Measurements from ENCODE around the gene SND1. TPM values are rescaled to one million over a fixed set of nuclear protein-coding genes. Genes with fewer than 3 reads are reported as not detected.

The SND1 gene
- total and polyA plus RNA-seq, 4 donors, result 50.3 to 150 (median 105) TPM

DNA sequence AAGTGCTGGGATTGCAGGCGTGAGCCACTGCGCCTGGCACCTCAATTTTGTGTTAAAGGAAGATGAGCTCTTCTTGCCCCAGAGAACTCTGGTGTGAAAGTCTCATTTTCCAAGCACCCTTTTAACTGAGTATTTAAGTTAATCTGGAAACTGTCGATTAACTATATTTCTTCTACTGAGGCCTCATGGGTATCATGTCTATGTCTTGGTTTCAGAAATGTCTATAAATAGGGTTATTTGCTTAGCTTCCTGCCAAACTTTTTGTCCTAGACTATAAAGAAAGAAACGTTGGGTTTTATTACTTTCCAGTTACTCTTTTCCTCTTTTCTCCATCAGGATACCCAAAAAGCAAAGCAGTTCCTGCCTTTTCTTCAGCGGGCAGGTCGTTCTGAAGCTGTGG lies 276.9 kb downstream of the SND1 start:
- DNase-seq (no peak), ATAC-seq (ENCODE audit: low FRiP score) (no peak)
- H3K9me3 ChIP-seq (ENCODE audit: control insufficient read depth, low read length), result no peaks in the 10 kb centered on the region
- intact Hi-C loops (cut with DNase I), result no loop called here
- 63 to 68% methylated on average over 6 of the region's 6 CpGs for WGBS, 2 donors
- H3K27ac ChIP-seq (ENCODE audit: low read depth in 1 of 2, low read length in 2 of 2), result no peak overlapping the region
- no peaks in the 10 kb centered on the region for H3K27me3 ChIP-seq (ENCODE audit: control insufficient read depth in 1 of 2, insufficient read depth in 2 of 2, low read length in 1 of 2)
- no peaks in the 10 kb centered on the region for H3K4me1 ChIP-seq (ENCODE audit: control insufficient read depth in 1 of 2, insufficient read depth in 2 of 2, low read length in 2 of 2)
- peaks cover 2 to 3% of the 10 kb centered on the region in 2 donors for H3K36me3 ChIP-seq (ENCODE audit: control insufficient read depth in 1 of 2, insufficient read depth in 2 of 2, low read length in 1 of 2)
- H3K4me3 ChIP-seq (ENCODE audit: low read length in 2 of 2), result no peak overlapping the region

GRCh38 chr7:127930341-127931328 lies 278.6 kb downstream of the SND1 start:
- intact Hi-C loops (cut with DNase I), result no loop called here
- Histone ChIP-seq H3K27ac (ENCODE audit: low read depth in 1 of 2, low read length in 2 of 2) (no peak overlapping the region), H3K36me3 (ENCODE audit: control insufficient read depth in 1 of 2, insufficient read depth in 2 of 2, low read length in 1 of 2) (peaks cover 2 to 3% of the 10 kb centered on the region in 2 donors), H3K27me3 (ENCODE audit: control insufficient read depth in 1 of 2, insufficient read depth in 2 of 2, low read length in 1 of 2) (no peaks in the 10 kb centered on the region), H3K4me1 (ENCODE audit: control insufficient read depth in 1 of 2, insufficient read depth in 2 of 2, low read length in 2 of 2) (no peaks in the 10 kb centered on the region), H3K9me3 (ENCODE audit: control insufficient read depth, low read length) (no peaks in the 10 kb centered on the region), H3K4me3 (ENCODE audit: low read length in 2 of 2) (no peak overlapping the region)
- 97% methylated on average over 3 of the region's 3 CpGs for WGBS, 2 donors
- no peak for ATAC-seq (ENCODE audit: low FRiP score)
- DNase-seq, result no peak

DNA sequence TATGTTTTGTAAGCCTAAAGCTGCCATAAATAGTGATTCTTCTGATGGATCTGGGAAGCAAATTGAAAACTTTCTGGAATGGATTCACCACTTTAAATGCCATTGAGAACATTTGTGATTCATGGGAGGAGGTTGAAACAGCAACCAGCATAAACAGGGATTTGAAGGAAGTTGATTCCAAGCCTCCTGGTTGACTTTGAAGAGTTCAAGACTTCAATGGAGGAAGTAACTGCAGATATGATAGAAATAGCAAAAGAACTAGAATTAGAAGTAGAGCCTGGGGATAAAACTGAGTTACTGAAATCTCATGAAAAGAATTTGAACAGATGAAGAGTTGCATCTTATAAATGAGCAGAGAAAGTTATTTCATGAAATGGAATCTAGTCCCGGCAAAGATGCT lies 280.1 kb downstream of the SND1 start:
- Histone ChIP-seq H3K36me3 (ENCODE audit: control insufficient read depth in 1 of 2, insufficient read depth in 2 of 2, low read length in 1 of 2) (peaks cover 2 to 3% of the 10 kb centered on the region in 2 donors), H3K4me3 (ENCODE audit: low read length in 2 of 2) (no peak overlapping the region), H3K4me1 (ENCODE audit: control insufficient read depth in 1 of 2, insufficient read depth in 2 of 2, low read length in 2 of 2) (no peaks in the 10 kb centered on the region), H3K9me3 (ENCODE audit: control insufficient read depth, low read length) (no peaks in the 10 kb centered on the region), H3K27me3 (ENCODE audit: control insufficient read depth in 1 of 2, insufficient read depth in 2 of 2, low read length in 1 of 2) (no peaks in the 10 kb centered on the region), H3K27ac (ENCODE audit: low read depth in 1 of 2, low read length in 2 of 2) (no peak overlapping the region)
- no peak for ATAC-seq (ENCODE audit: low FRiP score)
- intact Hi-C loops (cut with DNase I), result no loop called here
- WGBS, 2 donors, result 99 to 100% methylated on average over 1 of the region's 1 CpG
- no peak for DNase-seq

DNA sequence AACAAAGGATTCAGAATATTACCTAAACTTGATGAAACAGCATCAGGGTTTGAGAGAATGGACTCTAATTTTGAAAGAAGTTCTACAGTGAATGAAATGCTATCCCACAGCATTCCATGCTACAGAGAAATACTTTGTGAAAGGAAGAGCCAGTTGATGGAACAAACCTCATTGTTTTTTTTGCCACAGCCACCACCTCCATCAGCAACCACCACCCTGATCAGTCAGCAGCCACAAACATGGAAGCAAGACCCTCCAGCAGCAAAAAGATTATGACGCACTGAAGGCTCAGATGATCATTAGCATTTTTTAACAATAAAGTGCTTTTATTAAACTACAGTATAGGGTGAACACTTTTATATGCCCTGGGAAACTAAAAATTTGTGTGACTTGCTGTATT lies 280.5 kb downstream of the SND1 start:
- intact Hi-C loops (cut with DNase I), result no loop called here
- Histone ChIP-seq H3K36me3 (ENCODE audit: control insufficient read depth in 1 of 2, insufficient read depth in 2 of 2, low read length in 1 of 2) (peaks cover 2 to 3% of the 10 kb centered on the region in 2 donors), H3K4me3 (ENCODE audit: low read length in 2 of 2) (no peak overlapping the region), H3K27me3 (ENCODE audit: control insufficient read depth in 1 of 2, insufficient read depth in 2 of 2, low read length in 1 of 2) (no peaks in the 10 kb centered on the region), H3K9me3 (ENCODE audit: control insufficient read depth, low read length) (no peaks in the 10 kb centered on the region), H3K27ac (ENCODE audit: low read depth in 1 of 2, low read length in 2 of 2) (no peak overlapping the region), H3K4me1 (ENCODE audit: control insufficient read depth in 1 of 2, insufficient read depth in 2 of 2, low read length in 2 of 2) (no peaks in the 10 kb centered on the region)
- WGBS, 2 donors, result 50 to 96% methylated on average over 1 of the region's 1 CpG
- ATAC-seq (ENCODE audit: low FRiP score) (no peak), DNase-seq (no peak)

- H3K9me3 ChIP-seq (ENCODE audit: control insufficient read depth, low read length), result no peaks in the 10 kb centered on the region
- no peak overlapping the region for H3K27ac ChIP-seq (ENCODE audit: low read depth in 1 of 2, low read length in 2 of 2)
- DNase-seq, result no peak
- no peaks in the 10 kb centered on the region for H3K4me1 ChIP-seq (ENCODE audit: control insufficient read depth in 1 of 2, insufficient read depth in 2 of 2, low read length in 2 of 2)
- ATAC-seq (ENCODE audit: low FRiP score), result no peak
- no peak overlapping the region for H3K4me3 ChIP-seq (ENCODE audit: low read length in 2 of 2)
- 37% methylated on average over 4 of the region's 4 CpGs for WGBS, 2 donors
- no peaks in the 10 kb centered on the region for H3K27me3 ChIP-seq (ENCODE audit: control insufficient read depth in 1 of 2, insufficient read depth in 2 of 2, low read length in 1 of 2)
- intact Hi-C loops (cut with DNase I), result no loop called here
- H3K36me3 ChIP-seq (ENCODE audit: control insufficient read depth in 1 of 2, insufficient read depth in 2 of 2, low read length in 1 of 2), result peaks cover 2 to 3% of the 10 kb centered on the region in 2 donors
These were observed 281.2 kb downstream of the SND1 start for GRCh38 chr7:127933146-127933545.

GRCh38 chr7:127934711-127935110 lies 282.7 kb downstream of the SND1 start:
- no peak for DNase-seq
- Histone ChIP-seq H3K4me1 (ENCODE audit: control insufficient read depth in 1 of 2, insufficient read depth in 2 of 2, low read length in 2 of 2) (no peaks in the 10 kb centered on the region), H3K36me3 (ENCODE audit: control insufficient read depth in 1 of 2, insufficient read depth in 2 of 2, low read length in 1 of 2) (peaks cover 0 to 2% of the 10 kb centered on the region in 2 donors), H3K27me3 (ENCODE audit: control insufficient read depth in 1 of 2, insufficient read depth in 2 of 2, low read length in 1 of 2) (no peaks in the 10 kb centered on the region), H3K27ac (ENCODE audit: low read depth in 1 of 2, low read length in 2 of 2) (no peak overlapping the region), H3K4me3 (ENCODE audit: low read length in 2 of 2) (no peak overlapping the region), H3K9me3 (ENCODE audit: control insufficient read depth, low read length) (no peaks in the 10 kb centered on the region)
- no peak for ATAC-seq (ENCODE audit: low FRiP score)
- intact Hi-C loops (cut with DNase I), result no loop called here
- WGBS, 2 donors, result 98 to 99% methylated on average over 5 of the region's 5 CpGs

DNA sequence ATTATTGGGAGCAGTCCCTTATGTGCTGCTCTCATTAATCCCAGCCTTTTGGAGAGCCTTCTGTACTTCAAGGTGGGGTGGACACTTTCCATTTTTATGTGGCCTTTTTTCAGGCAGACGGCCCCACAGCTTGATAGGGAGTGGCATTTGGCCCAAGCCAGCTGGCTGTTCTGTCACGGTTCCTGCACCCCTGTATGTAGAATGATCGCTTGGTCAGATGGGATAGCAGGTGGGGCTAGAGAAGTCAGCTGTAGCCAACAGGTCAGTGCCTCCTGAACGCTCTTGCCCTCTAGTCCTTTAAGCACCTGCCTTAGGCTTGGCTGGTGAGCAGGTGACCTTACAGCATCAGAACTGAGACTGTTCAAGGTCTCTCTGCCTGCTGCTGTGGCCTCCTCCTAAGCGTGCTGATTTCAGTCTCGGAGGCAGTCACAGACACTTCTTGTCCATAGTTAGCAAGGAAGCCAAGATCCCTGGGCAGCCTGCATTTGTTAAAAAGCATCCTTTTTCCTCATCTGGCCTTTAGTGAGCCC lies 283.9 kb downstream of the SND1 start:
- Histone ChIP-seq H3K4me3 (ENCODE audit: low read length in 2 of 2) (no peak overlapping the region), H3K4me1 (ENCODE audit: control insufficient read depth in 1 of 2, insufficient read depth in 2 of 2, low read length in 2 of 2) (no peaks in the 10 kb centered on the region), H3K9me3 (ENCODE audit: control insufficient read depth, low read length) (no peaks in the 10 kb centered on the region), H3K27me3 (ENCODE audit: control insufficient read depth in 1 of 2, insufficient read depth in 2 of 2, low read length in 1 of 2) (no peaks in the 10 kb centered on the region), H3K27ac (ENCODE audit: low read depth in 1 of 2, low read length in 2 of 2) (no peak overlapping the region), H3K36me3 (ENCODE audit: control insufficient read depth in 1 of 2, insufficient read depth in 2 of 2, low read length in 1 of 2) (peaks cover 0 to 2% of the 10 kb centered on the region in 2 donors)
- DNase-seq (no peak), ATAC-seq (ENCODE audit: low FRiP score) (no peak)
- 89 to 92% methylated on average over 6 of the region's 6 CpGs for WGBS, 2 donors
- intact Hi-C loops (cut with DNase I), result no loop called here

GRCh38 chr7:127937066-127937680 lies 285.2 kb downstream of the SND1 start:
- DNase-seq (no peak), ATAC-seq (ENCODE audit: low FRiP score) (no peak)
- no peaks in the 10 kb centered on the region for H3K27me3 ChIP-seq (ENCODE audit: control insufficient read depth in 1 of 2, insufficient read depth in 2 of 2, low read length in 1 of 2)
- 86 to 91% methylated on average over 3 of the region's 3 CpGs for WGBS, 2 donors
- peaks cover 0 to under 1% of the 10 kb centered on the region in 2 donors for H3K36me3 ChIP-seq (ENCODE audit: control insufficient read depth in 1 of 2, insufficient read depth in 2 of 2, low read length in 1 of 2)
- intact Hi-C loops (cut with DNase I), result no loop called here
- H3K4me3 ChIP-seq (ENCODE audit: low read length in 2 of 2), result no peak overlapping the region
- H3K4me1 ChIP-seq (ENCODE audit: control insufficient read depth in 1 of 2, insufficient read depth in 2 of 2, low read length in 2 of 2), result no peaks in the 10 kb centered on the region
- no peak overlapping the region for H3K27ac ChIP-seq (ENCODE audit: low read depth in 1 of 2, low read length in 2 of 2)
- no peaks in the 10 kb centered on the region for H3K9me3 ChIP-seq (ENCODE audit: control insufficient read depth, low read length)
